Measurements from ENCODE around the gene ANKMY1.
"Not testable (repeated sequence)": the region's sequence is repeated elsewhere in the genome, so short reads cannot be mapped to it uniquely, and the experiment has no call there.

ANKMY1 gene

GRCh38 chr2:240527153-240527750 lies 30.5 kb downstream of the ANKMY1 start:
- no peak overlapping the region for H3K27ac ChIP-seq
- TF ChIP-seq, protein P1, sequence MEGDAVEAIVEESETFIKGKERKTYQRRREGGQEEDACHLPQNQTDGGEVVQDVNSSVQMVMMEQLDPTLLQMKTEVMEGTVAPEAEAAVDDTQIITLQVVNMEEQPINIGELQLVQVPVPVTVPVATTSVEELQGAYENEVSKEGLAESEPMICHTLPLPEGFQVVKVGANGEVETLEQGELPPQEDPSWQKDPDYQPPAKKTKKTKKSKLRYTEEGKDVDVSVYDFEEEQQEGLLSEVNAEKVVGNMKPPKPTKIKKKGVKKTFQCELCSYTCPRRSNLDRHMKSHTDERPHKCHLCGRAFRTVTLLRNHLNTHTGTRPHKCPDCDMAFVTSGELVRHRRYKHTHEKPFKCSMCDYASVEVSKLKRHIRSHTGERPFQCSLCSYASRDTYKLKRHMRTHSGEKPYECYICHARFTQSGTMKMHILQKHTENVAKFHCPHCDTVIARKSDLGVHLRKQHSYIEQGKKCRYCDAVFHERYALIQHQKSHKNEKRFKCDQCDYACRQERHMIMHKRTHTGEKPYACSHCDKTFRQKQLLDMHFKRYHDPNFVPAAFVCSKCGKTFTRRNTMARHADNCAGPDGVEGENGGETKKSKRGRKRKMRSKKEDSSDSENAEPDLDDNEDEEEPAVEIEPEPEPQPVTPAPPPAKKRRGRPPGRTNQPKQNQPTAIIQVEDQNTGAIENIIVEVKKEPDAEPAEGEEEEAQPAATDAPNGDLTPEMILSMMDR (IDR thresholded peaks at IDR 0.05), result no peak

DNA sequence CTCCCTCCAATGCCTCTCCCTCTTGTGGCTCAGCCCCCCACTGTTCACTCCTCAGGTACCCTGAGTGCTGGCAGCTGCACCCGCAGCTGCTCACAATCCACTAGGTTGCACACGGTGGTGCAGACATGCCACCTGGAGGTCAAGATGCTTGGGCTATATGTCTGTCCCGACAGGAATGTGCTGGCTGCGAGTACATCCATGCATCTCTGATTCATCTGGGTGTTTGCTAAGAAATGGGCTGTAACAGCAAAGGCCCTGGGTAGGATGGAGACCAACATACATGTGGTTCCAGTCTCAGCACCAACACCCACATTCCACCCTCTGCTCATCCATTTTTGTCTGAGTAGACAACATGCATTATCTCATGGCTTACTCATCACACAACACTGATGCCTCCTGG lies 31.3 kb downstream of the ANKMY1 start:
- TF ChIP-seq ZFX (IDR thresholded peaks at IDR 0.05; ENCODE audit: borderline replicate concordance), result no peak
- TF ChIP-seq, protein P1 (IDR thresholded peaks at IDR 0.05), result no peak
- H3K27ac ChIP-seq, result no peak overlapping the region

DNA sequence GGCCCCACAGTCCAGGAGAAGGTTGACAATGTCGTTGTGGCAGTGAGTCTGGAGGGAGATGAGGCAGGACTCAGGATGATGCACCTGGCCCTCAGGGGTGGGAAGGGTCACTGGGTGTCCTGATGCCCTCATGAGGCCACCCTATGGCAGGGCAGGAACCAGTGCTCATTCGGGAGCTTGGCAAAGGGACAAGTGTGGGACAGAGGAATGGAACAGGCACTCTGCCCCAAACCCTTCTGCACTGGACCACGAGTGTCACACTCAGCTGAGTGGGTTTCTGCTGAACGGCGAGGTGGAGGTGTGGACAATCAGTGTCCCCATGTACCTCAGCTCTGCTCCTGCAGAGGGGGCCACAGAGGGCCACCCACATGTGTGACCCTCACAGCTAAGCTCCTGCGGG lies 32.0 kb downstream of the ANKMY1 start:
- no peak overlapping the region for H3K27ac ChIP-seq
- TF ChIP-seq ZFX (IDR thresholded peaks at IDR 0.05; ENCODE audit: borderline replicate concordance), result no peak
- TF ChIP-seq, protein P1 (IDR thresholded peaks at IDR 0.05), result no peak

DNA sequence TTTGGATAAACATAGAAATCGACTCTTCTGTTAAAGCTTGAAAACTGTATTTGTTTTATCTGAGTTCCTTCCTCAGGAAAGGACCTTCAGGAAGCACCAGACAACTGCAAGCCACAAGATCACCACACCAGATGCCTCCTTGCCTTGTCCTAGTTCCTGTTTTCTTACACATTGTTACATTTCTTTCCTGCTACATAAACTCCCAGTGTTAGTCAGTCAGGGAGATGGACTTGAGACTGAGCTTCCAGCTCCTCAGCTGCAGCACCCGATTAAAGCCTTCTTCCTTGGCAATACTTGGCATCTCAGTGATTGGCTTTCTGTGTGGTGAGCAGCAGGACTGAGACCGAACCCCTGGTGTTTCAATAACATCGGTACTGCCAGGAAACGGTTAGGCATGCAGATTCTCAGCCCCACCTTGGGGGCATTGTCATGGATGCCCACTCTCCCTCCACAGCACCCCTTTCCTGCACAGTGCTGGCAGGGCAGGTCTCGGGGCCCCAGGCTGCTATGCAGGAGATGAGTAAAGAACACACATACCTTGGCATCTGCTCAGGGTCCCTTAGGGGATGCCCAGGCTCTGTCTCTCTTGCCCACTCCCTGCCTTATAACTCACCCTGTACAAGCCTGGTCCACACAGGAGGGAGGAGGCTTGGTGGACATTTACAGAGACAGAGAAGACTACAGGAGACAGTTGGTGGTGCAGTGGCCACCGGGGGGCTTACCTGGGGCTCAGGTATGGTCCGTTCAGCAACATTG lies 32.6 kb downstream of the ANKMY1 start:
- H3K27ac ChIP-seq, result no peak overlapping the region
- TF ChIP-seq, protein P1 (IDR thresholded peaks at IDR 0.05), result no peak
- no peak for TF ChIP-seq ZFX (IDR thresholded peaks at IDR 0.05; ENCODE audit: borderline replicate concordance)

DNA sequence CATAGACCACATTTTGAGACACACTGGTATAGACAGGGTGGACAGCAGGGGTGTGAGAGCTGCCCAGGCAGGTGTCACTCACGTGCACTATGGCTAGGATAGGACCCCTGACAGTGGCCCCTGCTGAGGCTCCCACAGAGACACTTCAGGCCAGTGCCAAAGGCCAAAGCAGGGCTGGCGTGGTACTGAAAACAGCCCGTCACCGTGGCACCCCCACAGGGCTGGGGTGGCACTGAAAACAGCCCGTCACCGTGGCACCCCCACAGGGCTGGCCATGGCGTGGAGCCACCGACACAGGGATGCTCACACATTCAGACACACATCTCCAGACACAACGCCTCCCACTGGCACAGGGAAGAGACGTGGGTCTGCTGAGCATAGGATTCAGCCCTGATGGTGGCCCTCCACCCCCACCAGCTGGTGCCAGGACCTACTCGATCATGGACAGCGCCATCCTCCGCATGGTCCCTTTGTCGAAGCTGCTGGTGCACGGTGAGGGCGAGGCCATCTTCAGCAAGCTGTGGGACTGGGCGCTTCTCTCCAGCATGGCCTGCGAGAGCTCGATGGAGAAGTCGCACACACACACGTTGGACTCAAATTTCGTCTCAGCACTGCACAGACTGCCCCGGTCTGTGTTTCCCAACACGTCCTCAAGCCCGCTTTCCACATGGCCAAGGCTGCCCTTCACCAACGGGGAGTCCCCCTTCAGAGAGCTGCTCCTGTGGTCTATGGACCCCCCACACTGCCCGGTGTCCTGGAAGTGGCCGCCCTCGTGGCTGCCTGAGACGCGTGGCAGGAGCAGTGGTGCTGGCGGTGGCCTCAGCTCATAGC lies 34.1 kb downstream of the ANKMY1 start:
- H3K27ac ChIP-seq, result no peak overlapping the region
- TF ChIP-seq, protein P1 (IDR thresholded peaks at IDR 0.05), result no peak
- no peak for TF ChIP-seq ZFX (IDR thresholded peaks at IDR 0.05; ENCODE audit: borderline replicate concordance)

DNA sequence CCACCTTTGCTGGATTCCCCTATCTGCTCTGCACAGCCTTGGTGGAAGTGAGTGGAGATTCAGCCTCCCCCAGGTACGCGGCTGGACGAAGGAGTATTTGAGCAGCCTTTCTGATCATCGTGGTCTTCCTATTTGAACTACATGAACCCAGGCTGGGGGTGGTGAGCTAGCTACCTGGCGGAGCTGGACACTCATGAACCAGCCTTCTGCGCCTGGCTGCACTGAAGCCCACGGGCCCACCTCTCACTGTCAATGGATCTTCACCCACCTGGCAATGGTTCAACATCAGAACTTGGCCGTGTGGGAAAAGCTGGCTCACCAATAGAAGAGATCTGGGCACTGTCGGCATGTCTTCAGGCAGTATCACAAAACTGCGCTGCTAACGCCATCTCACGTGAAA lies 35.4 kb downstream of the ANKMY1 start:
- H3K27ac ChIP-seq, result no peak overlapping the region
- no peak for TF ChIP-seq ZFX (IDR thresholded peaks at IDR 0.05; ENCODE audit: borderline replicate concordance)
- TF ChIP-seq, protein P1 (IDR thresholded peaks at IDR 0.05), result no peak

DNA sequence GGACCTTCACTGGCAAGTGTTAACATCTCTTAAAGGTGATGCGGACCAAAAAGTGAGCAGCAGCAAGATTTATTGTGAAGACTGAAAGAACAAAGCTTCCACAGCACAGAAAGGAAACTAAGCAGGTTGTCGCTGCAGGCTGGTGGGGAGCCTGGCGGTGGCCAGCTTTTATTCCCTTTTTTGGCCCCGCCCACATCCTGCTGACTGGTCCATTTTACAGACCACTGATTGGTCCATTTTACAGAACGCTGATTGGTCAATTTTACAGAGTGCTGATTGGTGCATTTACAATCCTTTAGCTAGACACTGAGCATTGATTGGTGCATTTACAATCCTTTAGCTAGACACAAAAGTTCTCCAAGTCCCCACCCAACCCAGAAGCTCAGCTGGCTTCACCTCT lies 35.9 kb downstream of the ANKMY1 start:
- not testable (repeated sequence) for H3K27ac ChIP-seq

All from 22Rv1 (cell line).